GM10248 (cell line): ENCODE measurements around the gene CCDC124.

ENCODE experiments used
- CTCF ChIA-PET: fragments of 300-600 bp; sonication (Branson Sonifier 250); formaldehyde crosslinking; extraction: SDS; loops from one replicate; lab custom pipeline; 2021; ENCODE audit warnings: antibody characterized with exemption; lab: Yijun Ruan, JAX
- POLR2A ChIA-PET: fragments of 350-650 bp; sonication (Branson Sonifier 250); formaldehyde crosslinking; extraction: SDS; loops from one replicate; lab custom pipeline; 2020; ENCODE audit warnings: antibody characterized with exemption; lab: Yijun Ruan, JAX
- DNase-seq: peaks from one replicate; pipeline ENCODE4 v3.0.0; 2012; ENCODE audit errors: extremely low spot score
- TF ChIP-seq, protein P1 (sequence below): IDR thresholded peaks from 2 replicates; pipeline ENCODE4 v1.5.1; 2012; ENCODE audit warnings: mild to moderate bottlenecking, low read depth; ENCODE audit errors: extremely low read depth, missing control alignments, control extremely low read depth

CCDC124 gene

GRCh38 chr19:17953316-17953801, 20.5 kb downstream of the CCDC124 start:
- POLR2A ChIA-PET, result interaction anchor here (0.9 kb wide), 1 partner anchor 15 kb away, joined by 3 read pairs; no protein-coding TSS in a partner anchor
- CTCF ChIA-PET, result interaction anchor here (0.9 to 4.9 kb wide), 6 partner anchors 8 to 94 kb away, joined by 3 to 35 read pairs (median 6); partner anchors contain the start of genes ARRDC2, CCDC124 and RPL18A
- TF ChIP-seq, protein P1, sequence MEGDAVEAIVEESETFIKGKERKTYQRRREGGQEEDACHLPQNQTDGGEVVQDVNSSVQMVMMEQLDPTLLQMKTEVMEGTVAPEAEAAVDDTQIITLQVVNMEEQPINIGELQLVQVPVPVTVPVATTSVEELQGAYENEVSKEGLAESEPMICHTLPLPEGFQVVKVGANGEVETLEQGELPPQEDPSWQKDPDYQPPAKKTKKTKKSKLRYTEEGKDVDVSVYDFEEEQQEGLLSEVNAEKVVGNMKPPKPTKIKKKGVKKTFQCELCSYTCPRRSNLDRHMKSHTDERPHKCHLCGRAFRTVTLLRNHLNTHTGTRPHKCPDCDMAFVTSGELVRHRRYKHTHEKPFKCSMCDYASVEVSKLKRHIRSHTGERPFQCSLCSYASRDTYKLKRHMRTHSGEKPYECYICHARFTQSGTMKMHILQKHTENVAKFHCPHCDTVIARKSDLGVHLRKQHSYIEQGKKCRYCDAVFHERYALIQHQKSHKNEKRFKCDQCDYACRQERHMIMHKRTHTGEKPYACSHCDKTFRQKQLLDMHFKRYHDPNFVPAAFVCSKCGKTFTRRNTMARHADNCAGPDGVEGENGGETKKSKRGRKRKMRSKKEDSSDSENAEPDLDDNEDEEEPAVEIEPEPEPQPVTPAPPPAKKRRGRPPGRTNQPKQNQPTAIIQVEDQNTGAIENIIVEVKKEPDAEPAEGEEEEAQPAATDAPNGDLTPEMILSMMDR, result no peak
- no peak for DNase-seq

- ChIA-PET POLR2A (no interaction called here), CTCF (interaction anchor here (0.9 to 4.9 kb wide), 7 partner anchors 9 to 94 kb away, joined by 4 to 35 read pairs (median 6); partner anchors contain the start of genes ARRDC2, CCDC124 and RPL18A)
- TF ChIP-seq, protein P1, result no peak
- no peak for DNase-seq
Measured at GRCh38 chr19:17953869-17954268, 21.1 kb downstream of the CCDC124 start.

DNA sequence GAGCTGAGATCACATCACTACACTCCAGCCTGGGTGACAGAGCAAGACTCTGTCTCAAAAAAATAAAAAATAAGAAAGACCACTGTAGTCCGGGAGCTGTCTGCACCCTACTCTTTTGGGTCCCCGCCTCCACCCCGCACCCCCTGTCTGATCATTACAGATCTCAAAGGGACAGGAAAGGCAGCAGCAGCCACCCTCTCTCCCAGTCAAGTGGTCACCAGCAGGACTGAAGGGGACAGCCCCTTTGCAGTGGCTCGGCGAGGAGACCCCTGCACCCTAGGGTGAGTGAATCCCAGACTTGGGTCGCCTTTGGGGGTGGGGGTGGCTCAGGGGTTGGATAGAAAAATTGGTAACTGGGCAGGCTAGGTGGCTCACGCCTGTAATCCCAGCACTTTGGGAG, 21.6 kb downstream of the CCDC124 start:
- DNase-seq, result no peak
- POLR2A ChIA-PET, result interaction anchor here (0.6 kb wide), 1 partner anchor 10 kb away, joined by 3 read pairs; no protein-coding TSS in a partner anchor
- TF ChIP-seq, protein P1, result no peak
- CTCF ChIA-PET, result interaction anchor here (0.9 to 4.9 kb wide), 7 partner anchors 9 to 95 kb away, joined by 4 to 35 read pairs (median 6); partner anchors contain the start of genes ARRDC2, CCDC124 and RPL18A

DNA sequence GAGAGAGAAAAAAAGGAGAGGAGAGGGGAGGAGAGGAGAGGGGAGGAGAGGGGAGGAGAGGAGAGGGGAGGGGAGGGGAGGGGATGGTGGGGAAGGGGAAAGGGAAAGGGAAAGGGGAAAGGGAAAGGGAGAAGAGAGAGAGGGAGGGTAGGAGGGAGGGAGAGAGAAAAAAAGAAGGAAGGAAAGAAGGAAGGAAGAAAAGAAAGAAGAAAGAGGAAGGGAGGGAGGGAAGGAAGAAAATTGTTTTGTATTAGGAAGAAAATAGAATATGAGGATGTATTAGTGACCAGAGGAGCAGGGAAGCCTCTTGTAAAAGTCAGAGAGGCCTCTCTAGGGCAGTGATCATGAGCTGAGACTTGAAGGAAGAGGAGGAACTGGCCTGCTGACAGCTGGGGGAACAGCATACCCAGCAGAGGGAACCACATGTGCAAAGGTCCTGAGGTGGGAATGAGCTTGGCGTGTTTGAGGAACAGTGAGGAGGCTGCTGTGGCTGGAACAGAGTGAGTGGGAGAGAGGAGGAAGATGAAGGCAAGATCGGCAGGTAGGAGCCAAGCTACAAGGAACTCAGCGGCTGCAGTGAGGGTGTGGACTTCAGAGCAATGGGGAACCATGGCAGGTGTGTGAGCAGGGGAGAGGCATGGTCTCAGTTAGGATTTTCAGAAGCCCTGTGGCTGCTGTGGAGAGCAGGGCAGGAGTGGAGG, 24.5 kb downstream of the CCDC124 start:
- POLR2A ChIA-PET, result interaction anchor here (1.0 kb wide), 1 partner anchor 8 kb away, joined by 3 read pairs; no protein-coding TSS in a partner anchor
- CTCF ChIA-PET, result interaction anchor here (1.0 to 3.1 kb wide), 5 partner anchors 9 to 39 kb away, joined by 3 to 16 read pairs (median 7); partner anchors contain the start of genes CCDC124 and KCNN1

GRCh38 chr19:17957885-17958284, 25.1 kb downstream of the CCDC124 start:
- CTCF ChIA-PET, result interaction anchor here (1.0 to 3.1 kb wide), 4 partner anchors 9 to 39 kb away, joined by 3 to 16 read pairs (median 10); partner anchors contain the start of gene KCNN1
- TF ChIP-seq, protein P1, result no peak
- POLR2A ChIA-PET, result interaction anchor here (1.0 kb wide), 1 partner anchor 9 kb away, joined by 3 read pairs; no protein-coding TSS in a partner anchor
- DNase-seq, result no peak

More for the DNA sequence above, 24.5 kb downstream of the CCDC124 start:
- no peak for DNase-seq
- TF ChIP-seq, protein P1, result no peak
